Panc1 (cell line): Measurements from ENCODE around the gene IL1RAP. TPM values are rescaled to one million over a fixed set of nuclear protein-coding genes. Genes with fewer than 3 reads are reported as not detected.

Source experiments
- ATAC-seq: fragments of 200-7000 bp; cut with Tn5 transposase; 2 replicates; pipeline ENCODE4 v1.9.1; 2020; ENCODE audit warnings: mild to moderate bottlenecking, moderate library complexity
- BruUV-seq: library from RNA; stranded (reverse); fragments of 400-500 nt; replicated peaks from 2 replicates; lab custom pipeline; 2021; lab: Mats Ljungman, UMichigan
- CTCF ChIA-PET: fragments of 300-600 bp; sonication (Branson Sonifier 250); formaldehyde crosslinking; loops from one replicate; lab custom pipeline; 2022; ENCODE audit warnings: antibody characterized with exemption; lab: Charles Lee
- POLR2A ChIA-PET: fragments of 300-600 bp; sonication (Branson Sonifier 250); formaldehyde crosslinking; loops from one replicate; lab custom pipeline; 2022; ENCODE audit warnings: antibody characterized with exemption; lab: Charles Lee
- DNase-seq: peaks from one replicate; pipeline ENCODE4 v3.0.0-alpha.2; 2010; ENCODE audit warnings: low read depth, low spot score
- H3K27ac ChIP-seq: 2 replicates; pipeline ENCODE4 v1.5.1; 2011; ENCODE audit warnings: mild to moderate bottlenecking, low read length, inconsistent platforms
- H3K27me3 ChIP-seq: fragments of 200-500 bp; sonication (Bioruptor generic); 2 replicates; pipeline ENCODE4 v1.6.0; 2014; ENCODE audit warnings: low read length, inconsistent platforms; ENCODE audit not compliant: control insufficient read depth, insufficient read depth
- H3K36me3 ChIP-seq: fragments of 200-500 bp; sonication (Bioruptor generic); 2 replicates; pipeline ENCODE4 v1.5.1; 2014; ENCODE audit warnings: inconsistent platforms, mild to moderate bottlenecking, low read length, moderate library complexity; ENCODE audit not compliant: control insufficient read depth, insufficient read depth
- H3K4me1 ChIP-seq: 2 replicates; pipeline ENCODE4 v1.5.1; 2011; ENCODE audit warnings: inconsistent platforms, mild to moderate bottlenecking, low read length, moderate library complexity; ENCODE audit not compliant: control insufficient read depth, insufficient read depth
- H3K4me3 ChIP-seq, 2 experiments: 2 replicates each; pipeline ENCODE4 v1.5.1; 2011 to 2012; ENCODE audit warnings: low read depth in 2 of 2, low read length in 2 of 2, mild to moderate bottlenecking in 2 of 2, inconsistent platforms in 1 of 2, moderate library complexity in 1 of 2
- H3K9me3 ChIP-seq: fragments of 200-500 bp; sonication (Bioruptor generic); 2 replicates; pipeline ENCODE4 v1.5.1; 2014; ENCODE audit warnings: low read depth, mild to moderate bottlenecking, inconsistent platforms, low read length, moderate library complexity; ENCODE audit not compliant: control insufficient read depth, insufficient read depth
- CTCF ChIP-seq: fragments of 450-650 bp; IDR thresholded peaks from 2 replicates; pipeline ENCODE4 v1.5.1; 2017; ENCODE audit warnings: mild to moderate bottlenecking
- POLR2AphosphoS5 ChIP-seq: IDR thresholded peaks from 2 replicates; pipeline ENCODE4 v1.6.1; 2012; ENCODE audit warnings: mild to moderate bottlenecking, low read depth, low read length, moderate library complexity
- SIN3A ChIP-seq: IDR thresholded peaks from 2 replicates; pipeline ENCODE4 v1.6.1; 2012; ENCODE audit warnings: low read depth, mild to moderate bottlenecking, low read length, moderate library complexity, borderline replicate concordance; ENCODE audit not compliant: insufficient read depth
- TCF7L2 ChIP-seq: IDR thresholded peaks from 2 replicates; pipeline ENCODE4 v1.6.1; 2011; ENCODE audit warnings: mild to moderate bottlenecking, low read depth, low read length, inconsistent platforms
- in situ Hi-C: cut with HindIII; loops from 2 replicates; pipeline ENCODE4 v1.10.0; 2016; ENCODE audit warnings: low sequenced_read_pairs, low pct_unique_long_range_greater_than_20kb
- intact Hi-C: fragments of 100-400 bp; cut with micrococcal nuclease; formaldehyde crosslinking; loops from one replicate; pipeline ENCODE4 v1.10.0; 2022; ENCODE audit not compliant: unreplicated experiment
- total RNA-seq: library from RNA; stranded (reverse); gene quantifications from one replicate; pipeline ENCODE4 v1.2.1, GENCODE V29; 2021; ENCODE audit not compliant: unreplicated experiment
- TF ChIP-seq, protein P1 (sequence below), 2 experiments: IDR thresholded peaks; 2 replicates each; pipeline ENCODE4 v1.6.1; 2011 to 2012; ENCODE audit warnings: low read depth in 2 of 2, control low read depth in 1 of 2, low read length in 1 of 2, mild to moderate bottlenecking in 1 of 2, moderate library complexity in 1 of 2; ENCODE audit not compliant: insufficient read depth in 1 of 2

Gene IL1RAP
- total RNA-seq, 1 experiment from 2014 or later, result 5.2 TPM

DNA sequence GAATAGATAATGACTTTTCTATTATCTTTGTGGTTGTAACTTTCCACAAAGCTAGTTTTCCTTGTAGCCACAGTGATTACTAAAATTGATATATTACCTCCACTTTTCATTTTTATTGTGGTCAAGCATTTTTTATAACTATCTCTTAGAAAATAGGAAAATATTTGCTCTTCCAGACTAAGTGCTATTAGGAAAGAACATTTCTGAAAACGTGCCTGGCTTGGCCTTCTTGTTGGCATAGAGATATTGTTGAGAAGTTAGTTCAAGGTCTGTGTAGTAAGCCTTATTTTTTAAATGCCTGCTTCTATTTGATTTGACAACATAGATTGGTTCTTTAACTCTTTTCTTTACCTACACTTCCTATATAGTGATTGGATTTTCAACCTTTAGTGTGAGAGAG lies 101.7 kb downstream of the IL1RAP start:
- BruUV-seq, result no TSS peak
- in situ Hi-C loops (no loop called here), intact Hi-C loops (no loop called here)

GRCh38 chr3:190616637-190617036 lies 102.8 kb downstream of the IL1RAP start:
- H3K36me3 ChIP-seq, result no peaks in the 10 kb centered on the region
- H3K27ac ChIP-seq, result no peak overlapping the region
- no peaks in the 10 kb centered on the region for H3K9me3 ChIP-seq
- intact Hi-C loops, result no loop called here
- H3K27me3 ChIP-seq, result no peaks in the 10 kb centered on the region
- no peak for ATAC-seq
- DNase-seq, result no peak
- H3K4me1 ChIP-seq, result no peaks in the 10 kb centered on the region
- CTCF ChIA-PET, result no interaction called here
- no peak overlapping the region for H3K4me3 ChIP-seq
- in situ Hi-C loops, result no loop called here
- BruUV-seq, result no TSS peak
- POLR2A ChIA-PET, result no interaction called here
- TF ChIP-seq CTCF, result no peak
- no peak for TF ChIP-seq SIN3A
- no peak for TF ChIP-seq TCF7L2
- no peak for TF ChIP-seq POLR2AphosphoS5
- TF ChIP-seq, protein P1, sequence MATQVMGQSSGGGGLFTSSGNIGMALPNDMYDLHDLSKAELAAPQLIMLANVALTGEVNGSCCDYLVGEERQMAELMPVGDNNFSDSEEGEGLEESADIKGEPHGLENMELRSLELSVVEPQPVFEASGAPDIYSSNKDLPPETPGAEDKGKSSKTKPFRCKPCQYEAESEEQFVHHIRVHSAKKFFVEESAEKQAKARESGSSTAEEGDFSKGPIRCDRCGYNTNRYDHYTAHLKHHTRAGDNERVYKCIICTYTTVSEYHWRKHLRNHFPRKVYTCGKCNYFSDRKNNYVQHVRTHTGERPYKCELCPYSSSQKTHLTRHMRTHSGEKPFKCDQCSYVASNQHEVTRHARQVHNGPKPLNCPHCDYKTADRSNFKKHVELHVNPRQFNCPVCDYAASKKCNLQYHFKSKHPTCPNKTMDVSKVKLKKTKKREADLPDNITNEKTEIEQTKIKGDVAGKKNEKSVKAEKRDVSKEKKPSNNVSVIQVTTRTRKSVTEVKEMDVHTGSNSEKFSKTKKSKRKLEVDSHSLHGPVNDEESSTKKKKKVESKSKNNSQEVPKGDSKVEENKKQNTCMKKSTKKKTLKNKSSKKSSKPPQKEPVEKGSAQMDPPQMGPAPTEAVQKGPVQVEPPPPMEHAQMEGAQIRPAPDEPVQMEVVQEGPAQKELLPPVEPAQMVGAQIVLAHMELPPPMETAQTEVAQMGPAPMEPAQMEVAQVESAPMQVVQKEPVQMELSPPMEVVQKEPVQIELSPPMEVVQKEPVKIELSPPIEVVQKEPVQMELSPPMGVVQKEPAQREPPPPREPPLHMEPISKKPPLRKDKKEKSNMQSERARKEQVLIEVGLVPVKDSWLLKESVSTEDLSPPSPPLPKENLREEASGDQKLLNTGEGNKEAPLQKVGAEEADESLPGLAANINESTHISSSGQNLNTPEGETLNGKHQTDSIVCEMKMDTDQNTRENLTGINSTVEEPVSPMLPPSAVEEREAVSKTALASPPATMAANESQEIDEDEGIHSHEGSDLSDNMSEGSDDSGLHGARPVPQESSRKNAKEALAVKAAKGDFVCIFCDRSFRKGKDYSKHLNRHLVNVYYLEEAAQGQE (IDR thresholded peaks at IDR 0.05; ENCODE audit: insufficient read depth in 1 of 2, low read depth in 2 of 2, low read length in 1 of 2), result no peak

More for the DNA sequence above, 101.7 kb downstream of the IL1RAP start:
- POLR2A ChIA-PET, result no interaction called here
- H3K27ac ChIP-seq, result no peak overlapping the region
- TF ChIP-seq TCF7L2 (no peak), SIN3A (no peak), POLR2AphosphoS5 (no peak), CTCF (no peak)
- TF ChIP-seq, protein P1 (IDR thresholded peaks at IDR 0.05; ENCODE audit: insufficient read depth in 1 of 2, low read depth in 2 of 2, low read length in 1 of 2), result no peak
- no peaks in the 10 kb centered on the region for H3K9me3 ChIP-seq
- DNase-seq, result no peak
- ATAC-seq, result no peak
- CTCF ChIA-PET, result no interaction called here
- H3K4me1 ChIP-seq, result no peaks in the 10 kb centered on the region
- H3K4me3 ChIP-seq, result no peak overlapping the region
- H3K36me3 ChIP-seq, result no peaks in the 10 kb centered on the region
- no peaks in the 10 kb centered on the region for H3K27me3 ChIP-seq
